Measurements from ENCODE around the gene SPPL3.

The SPPL3 gene

DNA sequence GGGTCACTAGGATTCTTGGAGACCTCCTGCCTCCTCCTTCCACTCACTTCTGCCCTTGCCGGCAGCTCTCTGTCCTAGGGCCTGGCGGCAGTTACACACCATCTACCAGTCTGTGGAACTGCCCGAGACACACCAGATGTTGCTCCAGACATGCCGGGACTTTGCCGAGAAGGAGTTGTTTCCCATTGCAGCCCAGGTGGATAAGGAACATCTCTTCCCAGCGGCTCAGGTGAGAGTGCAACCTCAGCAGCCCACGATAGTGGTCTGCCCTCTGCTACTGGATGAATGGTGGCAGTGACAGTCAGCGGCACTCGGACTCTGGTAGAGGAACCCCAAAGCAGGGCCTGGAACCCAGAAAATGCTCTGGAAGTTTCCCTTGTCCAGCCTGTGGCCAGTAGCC is 177.2 kb downstream of the SPPL3 start:
- H3K4me3 ChIP-seq (ENCODE audit: low read depth, low read length): no peak overlapping the region
- in situ Hi-C loops (cut with HindIII; ENCODE audit: low pct_ligation_motif_present, low sequenced_read_pairs): no loop called here
- no peak for TF ChIP-seq CTCF (IDR thresholded peaks at IDR 0.05; ENCODE audit: low read depth, low read length, missing control alignments)
- no peaks in the 10 kb centered on the region for H3K27me3 ChIP-seq (replicated peaks)
- peaks cover 9% of the 10 kb centered on the region for H3K36me3 ChIP-seq (replicated peaks)
- no peak for DNase-seq
- no peak overlapping the region for H3K27ac ChIP-seq

- in situ Hi-C loops (cut with HindIII; ENCODE audit: low pct_ligation_motif_present, low sequenced_read_pairs): no loop called here
- no peak overlapping the region for H3K4me3 ChIP-seq (ENCODE audit: low read depth, low read length)
These were observed 177.7 kb downstream of the SPPL3 start for GRCh38 chr12:120726510-120726793.

DNA sequence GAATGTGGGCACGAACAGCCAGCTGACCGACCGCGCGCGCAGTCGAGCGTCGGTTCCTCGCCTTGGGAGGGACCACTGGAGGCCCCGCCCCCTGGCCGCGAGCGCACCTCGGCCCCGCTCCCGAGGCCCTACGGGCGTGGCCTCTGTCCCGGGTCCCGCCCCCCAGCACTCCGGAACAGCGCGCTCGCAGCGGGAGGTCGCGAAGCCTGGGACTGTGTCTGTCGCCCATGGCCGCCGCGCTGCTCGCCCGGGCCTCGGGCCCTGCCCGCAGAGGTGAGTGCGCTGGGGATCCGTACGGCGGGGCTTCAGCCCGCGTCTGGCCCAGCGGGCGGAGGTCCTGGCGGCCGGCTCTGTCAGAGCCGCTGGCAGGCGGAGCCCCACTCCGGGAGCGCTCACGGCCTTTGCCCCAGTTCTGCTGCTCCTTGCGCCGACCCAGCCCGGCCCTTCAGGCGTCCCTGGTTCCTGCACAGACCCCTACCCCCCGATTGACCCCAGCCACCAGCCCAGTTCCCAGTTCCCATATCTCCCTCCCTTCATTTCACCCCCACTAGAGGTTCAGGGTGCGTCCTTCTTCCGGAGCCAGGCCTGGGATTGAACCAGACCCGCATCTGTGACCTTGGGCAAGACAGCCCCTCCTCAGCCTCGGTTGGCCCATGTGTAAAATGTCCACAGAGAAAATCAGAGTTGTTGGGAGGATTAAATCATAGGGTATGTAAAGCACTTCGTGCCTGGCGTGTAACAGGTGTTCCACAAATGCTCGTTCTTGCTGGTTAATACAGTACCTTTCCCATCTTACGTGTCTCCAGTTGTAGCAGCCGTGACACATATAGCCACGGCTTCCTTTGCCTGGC is 178.3 kb downstream of the SPPL3 start, which contains the start of gene ACADS:
Gene ACADS, plus strand, starts transcription at position 168 of the 851 bp plus-strand sequence. Its CDS starts 60 bp downstream, at position 228.
- peak within 1 kb of the TSS; percentile 59 for H3K4me3 ChIP-seq (ENCODE audit: low read depth, low read length)
- H3K27me3 ChIP-seq (replicated peaks): no peaks in the 10 kb centered on the region
- peaks cover 16% of the 10 kb centered on the region for H3K36me3 ChIP-seq (replicated peaks)
- in situ Hi-C loops (cut with HindIII; ENCODE audit: low pct_ligation_motif_present, low sequenced_read_pairs): no loop called here
- DNase-seq: peak; percentile 61
- H3K27ac ChIP-seq: peak within 1 kb of the TSS; percentile 25
- TF ChIP-seq CTCF (IDR thresholded peaks at IDR 0.05; ENCODE audit: low read depth, low read length, missing control alignments): no peak

More at GRCh38 chr12:120726510-120726793, 177.7 kb downstream of the SPPL3 start:
- no peak for DNase-seq
- Histone ChIP-seq H3K27me3 (replicated peaks) (no peaks in the 10 kb centered on the region), H3K27ac (no peak overlapping the region), H3K36me3 (replicated peaks) (peaks cover 13% of the 10 kb centered on the region)
- TF ChIP-seq CTCF (IDR thresholded peaks at IDR 0.05; ENCODE audit: low read depth, low read length, missing control alignments): no peak

- Histone ChIP-seq H3K27me3 (replicated peaks) (no peaks in the 10 kb centered on the region), H3K27ac (no peak overlapping the region), H3K36me3 (replicated peaks) (peaks cover 17% of the 10 kb centered on the region), H3K4me3 (ENCODE audit: low read depth, low read length) (peak overlapping the region; percentile 59)
- no peak for DNase-seq
- no peak for TF ChIP-seq CTCF (IDR thresholded peaks at IDR 0.05; ENCODE audit: low read depth, low read length, missing control alignments)
- in situ Hi-C loops (cut with HindIII; ENCODE audit: low pct_ligation_motif_present, low sequenced_read_pairs): no loop called here
These were observed 179.0 kb downstream of the SPPL3 start for GRCh38 chr12:120725151-120725658.

- peaks cover 22% of the 10 kb centered on the region for H3K36me3 ChIP-seq (replicated peaks)
These were observed 179.4 kb downstream of the SPPL3 start for GRCh38 chr12:120724720-120725119.

More at GRCh38 chr12:120724720-120725119, 179.4 kb downstream of the SPPL3 start:
- Histone ChIP-seq H3K4me3 (ENCODE audit: low read depth, low read length) (no peak overlapping the region), H3K27me3 (replicated peaks) (no peaks in the 10 kb centered on the region), H3K27ac (no peak overlapping the region)
- DNase-seq: no peak
- in situ Hi-C loops (cut with HindIII; ENCODE audit: low pct_ligation_motif_present, low sequenced_read_pairs): no loop called here
- TF ChIP-seq CTCF (IDR thresholded peaks at IDR 0.05; ENCODE audit: low read depth, low read length, missing control alignments): no peak
